ENCODE measurements around the gene FOXA3.

The FOXA3 gene

DNA sequence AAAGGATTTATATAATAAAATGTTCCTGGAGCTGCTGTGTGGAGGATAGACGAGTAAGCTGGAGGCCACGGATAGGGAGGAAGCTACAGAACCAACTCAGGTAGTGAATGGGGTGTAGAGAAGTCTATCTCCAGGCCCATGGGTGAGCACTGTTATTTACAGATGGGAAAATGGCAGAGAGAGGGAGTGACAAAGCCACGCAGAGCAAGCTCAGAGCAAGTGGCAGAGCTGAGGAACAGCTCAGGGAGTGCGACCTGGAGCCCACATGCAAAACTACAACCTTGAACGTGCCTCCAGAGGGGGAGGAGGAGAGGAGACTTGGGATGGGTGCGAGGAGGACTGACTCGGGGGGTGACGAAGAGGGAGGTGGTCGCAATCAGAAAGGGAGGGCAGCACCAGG is 35.6 kb upstream of the FOXA3 start:
- no peak overlapping the region for H3K4me3 ChIP-seq (ENCODE audit: control insufficient read depth in 1 of 7, extremely low read depth in 1 of 7, insufficient read depth in 4 of 7, low read depth in 2 of 7, low read length in 6 of 7)
- CTCF ChIA-PET: interaction anchor here (0.5 to 1.1 kb wide), 2 partner anchors 11 to 315 kb away, joined by 3 to 4 read pairs; no protein-coding TSS in a partner anchor
- 94% methylated on average over 6 of the region's 9 CpGs for WGBS (ENCODE audit: insufficient coverage)
- no peak for DNase-seq
- H3K27ac ChIP-seq (ENCODE audit: insufficient read depth in 1 of 2, low read depth in 1 of 2, low read length in 2 of 2, poor library complexity in 1 of 2, severe bottlenecking in 2 of 2): no peak overlapping the region
- H3K4me1 ChIP-seq (ENCODE audit: control extremely low read depth in 1 of 4, control insufficient read depth in 4 of 4, insufficient read depth in 4 of 4, low read length in 3 of 4): no peaks in the 10 kb centered on the region
- POLR2A ChIA-PET: no interaction called here
- peaks cover 17 to 95% (median 67%) of the 10 kb centered on the region in 4 experiments for H3K36me3 ChIP-seq (ENCODE audit: control insufficient read depth in 4 of 4, insufficient read depth in 4 of 4, low read length in 3 of 4)
- H3K9me3 ChIP-seq (ENCODE audit: control extremely low read depth in 1 of 5, control insufficient read depth in 4 of 5, insufficient read depth in 2 of 5, low read depth in 1 of 5, low read length in 4 of 5): no peaks in the 10 kb centered on the region
- H3K27me3 ChIP-seq (replicated peaks in 2 of 5; ENCODE audit: control insufficient read depth in 4 of 5, insufficient read depth in 5 of 5, low read length in 4 of 5): no peaks in the 10 kb centered on the region

- Histone ChIP-seq H3K27me3 (replicated peaks in 2 of 5; ENCODE audit: control insufficient read depth in 4 of 5, insufficient read depth in 5 of 5, low read length in 4 of 5) (no peaks in the 10 kb centered on the region), H3K4me1 (ENCODE audit: control extremely low read depth in 1 of 4, control insufficient read depth in 4 of 4, insufficient read depth in 4 of 4, low read length in 3 of 4) (no peaks in the 10 kb centered on the region), H3K4me3 (ENCODE audit: control insufficient read depth in 1 of 7, extremely low read depth in 1 of 7, insufficient read depth in 4 of 7, low read depth in 2 of 7, low read length in 6 of 7) (no peak overlapping the region), H3K27ac (ENCODE audit: insufficient read depth in 1 of 2, low read depth in 1 of 2, low read length in 2 of 2, poor library complexity in 1 of 2, severe bottlenecking in 2 of 2) (no peak overlapping the region), H3K9me3 (ENCODE audit: control extremely low read depth in 1 of 5, control insufficient read depth in 4 of 5, insufficient read depth in 2 of 5, low read depth in 1 of 5, low read length in 4 of 5) (no peaks in the 10 kb centered on the region), H3K36me3 (ENCODE audit: control insufficient read depth in 4 of 4, insufficient read depth in 4 of 4, low read length in 3 of 4) (peaks cover 17 to 92% (median 66%) of the 10 kb centered on the region in 4 experiments)
- POLR2A ChIA-PET: no interaction called here
- WGBS (ENCODE audit: insufficient coverage): 91% methylated on average over 16 of the region's 16 CpGs
- CTCF ChIA-PET: interaction anchor here (0.5 to 2.0 kb wide), 3 partner anchors 11 to 316 kb away, joined by 3 to 6 read pairs (median 4); no protein-coding TSS in a partner anchor
- no peak for DNase-seq
These were observed 35.2 kb upstream of the FOXA3 start for GRCh38 chr19:45828945-45829344.

DNA sequence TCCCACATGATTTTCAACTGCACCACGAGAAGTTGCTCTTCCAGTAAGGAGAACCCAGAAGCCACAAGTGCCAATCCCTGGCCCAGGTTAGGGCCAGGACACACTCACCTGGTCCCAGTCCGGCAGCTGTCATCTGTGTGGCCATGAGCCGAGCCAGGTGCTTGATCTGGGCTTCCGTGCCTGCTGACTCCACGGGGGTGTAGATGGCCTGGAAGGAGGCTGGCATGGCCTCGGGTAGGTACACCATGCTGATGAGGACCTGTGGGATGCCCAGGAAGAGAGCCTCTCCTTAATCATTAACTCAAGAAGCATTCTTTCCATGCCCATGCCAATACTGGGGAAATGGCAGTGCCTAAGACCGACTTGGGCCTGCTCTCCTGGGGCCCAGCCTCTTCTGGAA is 29.2 kb upstream of the FOXA3 start:
- H3K27ac ChIP-seq (ENCODE audit: insufficient read depth in 1 of 2, low read depth in 1 of 2, low read length in 2 of 2, poor library complexity in 1 of 2, severe bottlenecking in 2 of 2): no peak overlapping the region
- POLR2A ChIA-PET: no interaction called here
- no peaks in the 10 kb centered on the region for H3K27me3 ChIP-seq (replicated peaks in 2 of 5; ENCODE audit: control insufficient read depth in 4 of 5, insufficient read depth in 5 of 5, low read length in 4 of 5)
- 86% methylated on average over 4 of the region's 7 CpGs for WGBS (ENCODE audit: insufficient coverage)
- H3K36me3 ChIP-seq (ENCODE audit: control insufficient read depth in 4 of 4, insufficient read depth in 4 of 4, low read length in 3 of 4): peaks cover 18 to 89% (median 63%) of the 10 kb centered on the region in 4 experiments
- no peaks in the 10 kb centered on the region for H3K4me1 ChIP-seq (ENCODE audit: control extremely low read depth in 1 of 4, control insufficient read depth in 4 of 4, insufficient read depth in 4 of 4, low read length in 3 of 4)
- DNase-seq: no peak
- H3K4me3 ChIP-seq (ENCODE audit: control insufficient read depth in 1 of 7, extremely low read depth in 1 of 7, insufficient read depth in 4 of 7, low read depth in 2 of 7, low read length in 6 of 7): no peak overlapping the region
- CTCF ChIA-PET: interaction anchor here (1.0 kb wide), 1 partner anchor 8 kb away, joined by 3 read pairs; no protein-coding TSS in a partner anchor
- peaks cover 0 to 7% (median 0%) of the 10 kb centered on the region in 5 experiments for H3K9me3 ChIP-seq (ENCODE audit: control extremely low read depth in 1 of 5, control insufficient read depth in 4 of 5, insufficient read depth in 2 of 5, low read depth in 1 of 5, low read length in 4 of 5)

GRCh38 chr19:45842198-45842597 is 21.9 kb upstream of the FOXA3 start:
- no peaks in the 10 kb centered on the region for H3K4me1 ChIP-seq (ENCODE audit: control extremely low read depth in 1 of 4, control insufficient read depth in 4 of 4, insufficient read depth in 4 of 4, low read length in 3 of 4)
- H3K4me3 ChIP-seq (ENCODE audit: control insufficient read depth in 1 of 7, extremely low read depth in 1 of 7, insufficient read depth in 4 of 7, low read depth in 2 of 7, low read length in 6 of 7): no peak overlapping the region
- no peak overlapping the region for H3K27ac ChIP-seq (ENCODE audit: insufficient read depth in 1 of 2, low read depth in 1 of 2, low read length in 2 of 2, poor library complexity in 1 of 2, severe bottlenecking in 2 of 2)
- no peaks in the 10 kb centered on the region for H3K27me3 ChIP-seq (replicated peaks in 2 of 5; ENCODE audit: control insufficient read depth in 4 of 5, insufficient read depth in 5 of 5, low read length in 4 of 5)
- 99% methylated on average over 13 of the region's 14 CpGs for WGBS (ENCODE audit: insufficient coverage)
- DNase-seq: no peak
- CTCF ChIA-PET: interaction anchor here (1.3 kb wide), 1 partner anchor 17 kb away, joined by 3 read pairs; no protein-coding TSS in a partner anchor
- H3K36me3 ChIP-seq (ENCODE audit: control insufficient read depth in 4 of 4, insufficient read depth in 4 of 4, low read length in 3 of 4): peaks cover 24 to 84% (median 58%) of the 10 kb centered on the region in 4 experiments
- POLR2A ChIA-PET: no interaction called here
- H3K9me3 ChIP-seq (ENCODE audit: control extremely low read depth in 1 of 5, control insufficient read depth in 4 of 5, insufficient read depth in 2 of 5, low read depth in 1 of 5, low read length in 4 of 5): peaks cover 0 to 7% (median 0%) of the 10 kb centered on the region in 5 experiments

GRCh38 chr19:45847663-45848062 is 16.5 kb upstream of the FOXA3 start:
- Histone ChIP-seq H3K27me3 (replicated peaks in 2 of 5; ENCODE audit: control insufficient read depth in 4 of 5, insufficient read depth in 5 of 5, low read length in 4 of 5) (no peaks in the 10 kb centered on the region), H3K4me1 (ENCODE audit: control extremely low read depth in 1 of 4, control insufficient read depth in 4 of 4, insufficient read depth in 4 of 4, low read length in 3 of 4) (no peaks in the 10 kb centered on the region), H3K36me3 (ENCODE audit: control insufficient read depth in 4 of 4, insufficient read depth in 4 of 4, low read length in 3 of 4) (peaks cover 24 to 92% (median 60%) of the 10 kb centered on the region in 4 experiments), H3K4me3 (ENCODE audit: control insufficient read depth in 1 of 7, extremely low read depth in 1 of 7, insufficient read depth in 4 of 7, low read depth in 2 of 7, low read length in 6 of 7) (no peak overlapping the region), H3K27ac (ENCODE audit: insufficient read depth in 1 of 2, low read depth in 1 of 2, low read length in 2 of 2, poor library complexity in 1 of 2, severe bottlenecking in 2 of 2) (no peak overlapping the region), H3K9me3 (ENCODE audit: control extremely low read depth in 1 of 5, control insufficient read depth in 4 of 5, insufficient read depth in 2 of 5, low read depth in 1 of 5, low read length in 4 of 5) (no peaks in the 10 kb centered on the region)
- ChIA-PET POLR2A (no interaction called here), CTCF (interaction anchor here (2.2 kb wide), 1 partner anchor 12 kb away, joined by 5 read pairs; no protein-coding TSS in a partner anchor)
- no peak for DNase-seq
- 96% methylated on average over 12 of the region's 13 CpGs for WGBS (ENCODE audit: insufficient coverage)

DNA sequence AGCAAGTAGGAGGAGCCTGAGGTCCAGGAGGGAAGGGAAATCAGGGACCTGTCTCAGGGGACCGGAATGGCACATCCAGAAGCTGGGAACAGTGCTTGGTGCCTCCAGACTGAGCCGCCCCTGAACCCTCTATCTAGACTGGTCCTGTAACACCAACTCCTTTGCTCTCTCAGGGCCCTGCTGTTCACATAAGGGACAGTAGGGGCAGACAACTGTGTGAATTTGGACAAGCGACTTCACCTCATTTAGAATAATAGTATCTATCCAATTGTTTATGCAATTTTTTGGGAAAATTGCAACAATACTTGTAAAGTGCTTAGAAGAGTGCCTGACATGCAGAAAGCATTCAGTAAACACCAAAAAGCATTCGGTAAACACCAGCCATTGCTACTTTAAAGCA is 15.2 kb upstream of the FOXA3 start:
- Histone ChIP-seq H3K27ac (ENCODE audit: insufficient read depth in 1 of 2, low read depth in 1 of 2, low read length in 2 of 2, poor library complexity in 1 of 2, severe bottlenecking in 2 of 2) (no peak overlapping the region), H3K4me1 (ENCODE audit: control extremely low read depth in 1 of 4, control insufficient read depth in 4 of 4, insufficient read depth in 4 of 4, low read length in 3 of 4) (no peaks in the 10 kb centered on the region), H3K27me3 (replicated peaks in 2 of 5; ENCODE audit: control insufficient read depth in 4 of 5, insufficient read depth in 5 of 5, low read length in 4 of 5) (no peaks in the 10 kb centered on the region), H3K9me3 (ENCODE audit: control extremely low read depth in 1 of 5, control insufficient read depth in 4 of 5, insufficient read depth in 2 of 5, low read depth in 1 of 5, low read length in 4 of 5) (no peaks in the 10 kb centered on the region), H3K36me3 (ENCODE audit: control insufficient read depth in 4 of 4, insufficient read depth in 4 of 4, low read length in 3 of 4) (peaks cover 19 to 94% (median 59%) of the 10 kb centered on the region in 4 experiments), H3K4me3 (ENCODE audit: control insufficient read depth in 1 of 7, extremely low read depth in 1 of 7, insufficient read depth in 4 of 7, low read depth in 2 of 7, low read length in 6 of 7) (no peak overlapping the region)
- ChIA-PET CTCF (interaction anchor here (1.7 to 1.8 kb wide), 2 partner anchors 9 to 11 kb away, joined by 3 to 4 read pairs; no protein-coding TSS in a partner anchor), POLR2A (no interaction called here)
- DNase-seq: peak in 2 of 3 donors; percentile 10 to 22
- 92% methylated on average over 2 of the region's 4 CpGs for WGBS (ENCODE audit: insufficient coverage)

DNA sequence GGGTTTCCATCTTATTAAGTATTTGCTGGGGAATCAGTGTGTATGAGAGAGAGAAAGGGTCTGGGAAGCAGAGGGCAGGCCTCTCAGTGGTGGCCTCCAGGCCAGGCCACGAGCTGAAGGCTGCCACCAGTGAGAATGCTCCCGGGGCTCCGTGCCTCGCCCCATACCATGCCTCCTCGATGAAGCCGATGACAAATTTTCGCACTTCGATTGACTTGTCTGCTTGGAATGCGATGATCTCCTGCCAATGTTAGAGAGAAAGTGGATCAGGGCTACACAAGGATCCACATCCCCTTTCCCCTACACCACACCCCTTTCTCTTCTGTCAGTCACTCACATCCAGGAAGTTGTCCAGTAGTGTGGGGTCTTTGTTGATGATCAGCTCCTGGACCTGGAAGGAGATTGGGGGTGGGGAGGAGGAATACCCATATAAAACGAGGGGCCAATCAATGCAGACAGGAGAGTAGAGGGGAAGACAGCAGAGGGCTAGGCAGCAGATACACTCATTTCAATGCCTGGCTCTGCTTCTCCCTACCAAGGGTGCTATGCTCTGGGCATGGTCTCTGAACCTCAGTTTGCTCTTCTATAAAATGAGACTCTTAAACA is 11.9 kb upstream of the FOXA3 start:
- 96% methylated on average over 10 of the region's 10 CpGs for WGBS (ENCODE audit: insufficient coverage)
- POLR2A ChIA-PET: no interaction called here
- no peak for DNase-seq
- peaks cover 14 to 79% (median 55%) of the 10 kb centered on the region in 4 experiments for H3K36me3 ChIP-seq (ENCODE audit: control insufficient read depth in 4 of 4, insufficient read depth in 4 of 4, low read length in 3 of 4)
- no peak overlapping the region for H3K27ac ChIP-seq (ENCODE audit: insufficient read depth in 1 of 2, low read depth in 1 of 2, low read length in 2 of 2, poor library complexity in 1 of 2, severe bottlenecking in 2 of 2)
- CTCF ChIA-PET: no interaction called here
- no peaks in the 10 kb centered on the region for H3K9me3 ChIP-seq (ENCODE audit: control extremely low read depth in 1 of 5, control insufficient read depth in 4 of 5, insufficient read depth in 2 of 5, low read depth in 1 of 5, low read length in 4 of 5)
- no peaks in the 10 kb centered on the region for H3K4me1 ChIP-seq (ENCODE audit: control extremely low read depth in 1 of 4, control insufficient read depth in 4 of 4, insufficient read depth in 4 of 4, low read length in 3 of 4)
- H3K27me3 ChIP-seq (replicated peaks in 2 of 5; ENCODE audit: control insufficient read depth in 4 of 5, insufficient read depth in 5 of 5, low read length in 4 of 5): no peaks in the 10 kb centered on the region
- H3K4me3 ChIP-seq (ENCODE audit: control insufficient read depth in 1 of 7, extremely low read depth in 1 of 7, insufficient read depth in 4 of 7, low read depth in 2 of 7, low read length in 6 of 7): no peak overlapping the region
